Activated naive CD4-positive, alpha-beta T cell treated with anti-CD3 and anti-CD28 coated beads for 36 hours (primary cell): Measurements from ENCODE around the gene COX4I2. TPM values are rescaled to one million over a fixed set of nuclear protein-coding genes. Genes with fewer than 3 reads are reported as not detected.

Experiments
- CTCF ChIA-PET: fragments of 350-600 bp; sonication (Branson Sonifier 250); formaldehyde crosslinking; loops from one replicate; lab custom pipeline; 2021; ENCODE audit warnings: antibody characterized with exemption; lab: Charles Lee
- DNase-seq: peaks from one replicate; pipeline ENCODE4 v3.0.0-alpha.2; 2020
- H3K27ac Mint-ChIP-seq: one replicate; pipeline ENCODE4 v1.8.0; 2021; ENCODE audit warnings: mild to moderate bottlenecking, mixed read lengths
- H3K27me3 Mint-ChIP-seq: one replicate; pipeline ENCODE4 v1.8.0; 2021; ENCODE audit warnings: low read depth, mixed read lengths
- H3K36me3 Mint-ChIP-seq: one replicate; pipeline ENCODE4 v1.8.0; 2021; ENCODE audit warnings: low read depth, mixed read lengths
- H3K4me1 Mint-ChIP-seq: one replicate; pipeline ENCODE4 v1.8.0; 2021; ENCODE audit warnings: low read depth, mixed read lengths
- H3K4me3 Mint-ChIP-seq: one replicate; pipeline ENCODE4 v1.8.0; 2021; ENCODE audit warnings: mild to moderate bottlenecking, moderate library complexity, mixed read lengths
- H3K9me3 Mint-ChIP-seq: one replicate; pipeline ENCODE4 v1.8.0; 2021; ENCODE audit warnings: mixed read lengths
- intact Hi-C: fragments of 100-400 bp; cut with micrococcal nuclease; formaldehyde crosslinking; loops from one replicate; pipeline ENCODE4 v1.15.1; 2023
- total RNA-seq, 2 experiments: library from RNA; stranded (reverse); gene quantifications; one replicate each; pipeline ENCODE4 v1.2.3, GENCODE V29; 2021

COX4I2 gene
- total RNA-seq, 2 experiments from 2014 or later: not detected

GRCh38 chr20:31673943-31674463, 36.3 kb downstream of the COX4I2 start:
- Mint-ChIP-seq H3K4me3 (no peak overlapping the region), H3K27ac (peak overlapping the region; percentile 97), H3K4me1 (peaks cover 79% of the 10 kb centered on the region), H3K9me3 (no peaks in the 10 kb centered on the region), H3K36me3 (peaks cover 66% of the 10 kb centered on the region), H3K27me3 (no peaks in the 10 kb centered on the region)
- intact Hi-C loops: no loop called here
- no peak for DNase-seq
- CTCF ChIA-PET: interaction anchor here (0.6 to 8.6 kb wide), 9 partner anchors 10 to 149 kb away, joined by 3 to 103 read pairs (median 3); partner anchors contain the start of genes BCL2L1 and TPX2

DNA sequence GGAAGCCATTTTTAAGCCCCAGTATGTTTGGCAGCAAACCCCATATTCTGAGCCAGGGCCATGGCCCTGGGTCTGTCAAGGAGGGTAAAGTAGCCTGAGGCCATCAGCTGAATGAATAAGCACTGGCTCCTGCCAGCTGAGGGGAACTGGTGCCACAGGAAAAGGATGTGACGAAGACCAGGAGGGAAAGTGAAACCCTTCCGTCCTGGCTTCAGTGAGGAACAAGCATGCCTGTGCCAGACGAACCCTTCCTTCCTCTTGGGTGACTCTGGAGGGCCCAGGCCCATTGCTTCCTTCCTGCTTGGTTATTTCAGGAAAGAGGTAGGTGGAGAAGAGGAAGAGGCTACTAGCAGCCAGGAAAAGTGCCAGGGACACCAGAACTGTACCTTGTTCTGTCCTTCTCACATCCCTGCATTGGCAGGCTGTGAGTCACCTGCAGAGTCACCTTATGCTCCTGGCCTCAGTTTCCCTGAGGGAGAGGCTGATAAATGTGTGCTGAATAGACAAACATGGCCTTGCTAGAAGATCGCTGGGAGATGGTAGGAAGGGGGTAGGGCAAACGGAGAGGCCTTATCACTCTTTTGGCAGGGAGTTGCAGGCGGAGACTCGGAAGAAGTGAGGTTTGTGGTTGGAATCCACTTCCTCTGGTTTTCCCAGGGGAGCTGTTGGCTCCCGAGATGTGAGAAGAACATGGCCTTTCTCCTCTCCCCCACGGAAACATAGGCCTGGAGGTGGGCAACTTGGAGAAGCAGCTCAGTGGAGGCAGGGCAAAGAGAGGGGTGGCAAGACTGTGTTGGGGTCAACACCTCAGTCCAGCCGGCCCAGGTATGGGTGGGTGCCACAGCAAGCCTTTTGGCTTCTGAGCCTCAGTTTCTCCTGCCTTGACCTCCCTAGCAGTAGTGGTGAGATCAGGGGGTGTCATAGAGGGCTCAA, 37.4 kb downstream of the COX4I2 start:
- Mint-ChIP-seq H3K36me3 (peaks cover 63% of the 10 kb centered on the region), H3K4me1 (peaks cover 79% of the 10 kb centered on the region), H3K27me3 (no peaks in the 10 kb centered on the region), H3K27ac (peak overlapping the region; percentile 97), H3K9me3 (no peaks in the 10 kb centered on the region), H3K4me3 (peak overlapping the region; percentile 84)
- DNase-seq: peak; percentile 86
- CTCF ChIA-PET: interaction anchor here (0.6 to 8.6 kb wide), 13 partner anchors 10 to 150 kb away, joined by 3 to 103 read pairs (median 5); partner anchors contain the start of genes BCL2L1 and TPX2
- intact Hi-C loops: loop anchor here (1.0 to 5.0 kb wide), 6 partner anchors 13 to 103 kb away; partner anchors contain the start of genes BCL2L1 and TPX2

DNA sequence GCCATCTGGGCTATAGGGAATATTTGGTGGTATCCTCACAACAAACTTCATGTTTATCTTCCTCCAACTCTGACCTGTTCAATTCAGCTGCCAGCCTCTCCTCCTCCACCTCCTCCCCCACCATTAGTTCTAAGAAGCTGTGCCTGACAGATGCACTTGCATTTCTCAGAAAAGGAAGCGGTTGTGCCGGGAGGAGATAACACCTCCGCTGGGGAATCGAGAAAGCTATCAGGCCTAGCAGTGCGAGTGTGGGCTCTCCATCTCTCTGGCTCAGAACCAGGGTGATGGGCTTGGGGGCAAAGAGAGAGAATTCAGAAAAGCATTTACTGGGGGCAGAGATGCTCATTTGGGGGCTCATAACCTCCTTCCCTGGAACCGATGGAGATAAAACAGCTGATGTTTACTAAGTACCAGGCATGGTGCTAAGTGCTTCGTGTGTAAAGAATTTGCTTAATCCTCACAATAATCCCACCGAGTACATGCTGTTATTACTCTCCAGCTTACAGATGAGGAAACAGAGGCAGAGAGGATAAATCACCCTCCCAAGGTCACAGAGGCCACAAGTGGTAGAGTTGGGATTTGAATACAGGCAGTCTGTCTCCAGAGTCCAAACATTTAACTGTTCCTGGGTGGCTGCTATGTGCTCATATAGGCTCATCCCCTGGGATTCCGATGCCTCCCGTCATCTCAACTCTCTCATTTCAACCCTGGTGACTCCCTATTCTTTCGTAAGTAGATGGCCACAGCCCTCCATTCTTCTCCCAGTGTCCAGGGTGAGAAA, 38.3 kb downstream of the COX4I2 start:
- CTCF ChIA-PET: interaction anchor here (0.9 to 8.6 kb wide), 11 partner anchors 9 to 115 kb away, joined by 3 to 103 read pairs (median 6); partner anchors contain the start of gene BCL2L1
- intact Hi-C loops: loop anchor here (1.0 to 5.0 kb wide), 6 partner anchors 14 to 104 kb away; partner anchors contain the start of genes BCL2L1 and TPX2

DNA sequence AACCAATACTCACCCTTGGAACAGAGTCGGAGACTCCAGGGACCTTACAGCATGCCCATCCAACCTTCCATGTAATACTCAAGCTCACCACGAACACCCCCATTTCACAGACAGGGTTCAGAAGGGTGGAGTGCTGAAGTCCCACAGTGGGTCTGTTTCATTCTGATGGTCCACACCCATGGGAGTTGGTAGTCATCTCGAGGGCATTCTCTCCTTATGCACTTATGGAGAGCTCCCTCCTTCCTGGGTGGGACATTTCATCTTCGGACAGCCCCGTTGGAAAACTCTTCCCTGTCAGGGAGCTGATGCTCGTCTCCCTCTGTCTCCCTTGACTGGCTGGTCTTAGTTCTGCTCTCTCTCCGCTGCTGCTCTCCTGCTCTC, 38.9 kb downstream of the COX4I2 start:
- H3K36me3 Mint-ChIP-seq: peaks cover 68% of the 10 kb centered on the region
- peak overlapping the region; percentile 84 for H3K4me3 Mint-ChIP-seq
- peaks cover 86% of the 10 kb centered on the region for H3K4me1 Mint-ChIP-seq
- H3K27me3 Mint-ChIP-seq: no peaks in the 10 kb centered on the region
- H3K27ac Mint-ChIP-seq: peak overlapping the region; percentile 97
- intact Hi-C loops: loop anchor here (5.0 kb wide), 1 partner anchor 104 kb away; no protein-coding TSS in a partner anchor
- CTCF ChIA-PET: interaction anchor here (0.5 to 8.6 kb wide), 9 partner anchors 8 to 53 kb away, joined by 3 to 103 read pairs (median 4); partner anchors contain the start of gene BCL2L1
- DNase-seq: no peak
- no peaks in the 10 kb centered on the region for H3K9me3 Mint-ChIP-seq

More for the DNA sequence above, 38.3 kb downstream of the COX4I2 start:
- H3K27me3 Mint-ChIP-seq: no peaks in the 10 kb centered on the region
- peak; percentile 89 for DNase-seq
- H3K4me3 Mint-ChIP-seq: peak overlapping the region; percentile 84
- no peaks in the 10 kb centered on the region for H3K9me3 Mint-ChIP-seq
- peak overlapping the region; percentile 97 for H3K27ac Mint-ChIP-seq
- peaks cover 71% of the 10 kb centered on the region for H3K36me3 Mint-ChIP-seq
- peaks cover 82% of the 10 kb centered on the region for H3K4me1 Mint-ChIP-seq

- no peaks in the 10 kb centered on the region for H3K9me3 Mint-ChIP-seq
- intact Hi-C loops: loop anchor here (5.0 kb wide), 1 partner anchor 105 kb away; no protein-coding TSS in a partner anchor
- H3K27ac Mint-ChIP-seq: peak overlapping the region; percentile 97
- H3K36me3 Mint-ChIP-seq: peaks cover 64% of the 10 kb centered on the region
- no peaks in the 10 kb centered on the region for H3K27me3 Mint-ChIP-seq
- DNase-seq: no peak
- H3K4me1 Mint-ChIP-seq: peaks cover 85% of the 10 kb centered on the region
- H3K4me3 Mint-ChIP-seq: peak overlapping the region; percentile 7
- CTCF ChIA-PET: interaction anchor here (0.6 to 8.6 kb wide), 5 partner anchors 12 to 171 kb away, joined by 4 to 103 read pairs (median 4); partner anchors contain the start of gene BCL2L1
Observed at GRCh38 chr20:31677553-31678260, 40.0 kb downstream of the COX4I2 start.

DNA sequence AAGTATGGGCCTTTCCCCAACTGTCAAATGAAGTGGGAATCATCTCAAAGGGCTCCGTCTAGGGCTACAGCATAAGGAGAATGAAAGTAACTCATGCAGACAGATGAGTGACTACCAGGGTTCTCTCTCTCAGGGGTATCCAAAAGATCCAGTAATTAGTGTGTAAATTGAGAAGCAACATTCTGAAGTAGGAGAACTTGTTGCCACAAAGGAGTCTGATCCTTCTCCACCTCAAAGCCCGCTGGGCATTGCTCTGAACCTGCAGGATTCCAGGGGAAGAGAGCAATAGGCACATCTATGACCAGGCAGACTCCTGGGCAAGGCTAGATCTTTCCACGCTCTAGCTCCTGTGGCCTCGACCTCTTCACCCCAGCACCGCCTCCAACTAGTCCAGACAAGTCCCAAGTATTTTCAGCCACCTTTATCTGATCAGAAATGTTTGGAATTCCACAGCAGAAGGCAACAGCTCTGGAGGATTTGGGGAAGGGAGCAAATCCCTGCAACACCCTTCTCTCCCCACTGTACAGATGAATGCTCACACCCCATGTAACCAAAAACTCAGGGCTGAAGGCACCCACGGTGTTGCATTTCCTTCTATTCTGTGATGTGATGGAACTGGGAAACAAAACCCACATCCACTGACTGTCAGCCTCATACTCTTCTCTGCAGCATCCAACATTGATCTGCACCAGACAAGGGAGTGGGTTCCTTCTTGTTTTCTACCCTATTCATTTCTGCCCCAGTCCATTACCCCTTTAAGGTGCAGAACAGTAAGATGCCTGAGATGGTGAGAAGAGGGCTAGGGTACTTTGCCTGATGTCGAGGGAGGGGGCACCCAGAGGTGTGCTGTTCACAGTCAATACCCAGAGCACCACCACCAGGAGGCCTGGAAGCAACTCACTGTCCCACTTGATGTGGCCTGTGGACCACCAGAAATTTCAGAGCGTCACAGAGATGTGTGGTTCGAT, 41.0 kb downstream of the COX4I2 start:
- Mint-ChIP-seq H3K9me3 (no peaks in the 10 kb centered on the region), H3K4me3 (peak overlapping the region; percentile 8), H3K27ac (peak overlapping the region; percentile 97), H3K36me3 (peaks cover 68% of the 10 kb centered on the region), H3K27me3 (no peaks in the 10 kb centered on the region), H3K4me1 (peaks cover 87% of the 10 kb centered on the region)
- CTCF ChIA-PET: interaction anchor here (1.2 to 8.6 kb wide), 4 partner anchors 16 to 44 kb away, joined by 4 to 103 read pairs (median 28); partner anchors contain the start of gene BCL2L1
- DNase-seq: no peak
- intact Hi-C loops: loop anchor here (5.0 kb wide), 1 partner anchor 106 kb away; no protein-coding TSS in a partner anchor

DNA sequence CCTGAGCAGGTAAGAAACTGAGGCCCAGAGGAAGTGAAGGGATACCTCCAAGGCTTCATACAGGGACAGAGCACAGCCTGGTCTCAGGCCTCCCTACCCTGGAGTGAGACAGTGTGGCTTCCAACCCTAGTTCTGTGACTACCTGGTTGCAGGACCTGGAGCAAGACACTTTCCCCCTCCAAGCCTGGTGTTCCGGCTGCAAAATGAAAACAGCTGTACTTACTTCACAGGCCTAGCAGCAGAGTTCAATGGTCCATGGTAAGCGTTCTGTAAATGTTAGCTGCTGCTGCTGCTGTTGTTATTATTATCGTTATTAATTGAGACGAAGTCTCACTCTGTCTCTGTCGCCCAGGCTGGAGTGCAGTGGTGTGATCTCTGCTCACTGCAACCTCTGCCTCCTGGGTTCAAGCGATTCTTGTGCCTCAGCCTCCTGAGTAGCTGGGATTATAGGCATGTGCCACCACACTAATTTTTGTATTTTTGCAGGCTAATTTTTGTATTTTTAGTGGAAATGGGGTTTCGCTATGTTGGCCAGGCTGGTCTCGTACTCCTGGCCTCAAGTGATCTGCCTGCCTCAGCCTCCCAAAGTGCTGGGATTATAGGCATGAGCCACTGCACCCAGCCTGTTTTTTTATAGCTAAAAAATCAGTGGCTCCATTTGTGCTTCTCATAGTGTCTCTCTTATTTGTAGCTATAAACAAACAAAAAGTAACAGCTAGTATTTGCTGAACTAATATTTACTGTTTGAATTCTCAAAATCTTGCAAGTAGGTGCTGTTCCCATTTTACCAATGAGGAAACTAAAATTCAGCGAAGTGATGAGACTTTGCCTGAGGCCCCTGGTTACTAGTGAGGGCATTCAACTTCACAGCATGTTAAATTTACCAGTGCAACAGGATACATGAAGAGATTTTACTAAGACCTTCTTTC, 41.9 kb downstream of the COX4I2 start:
- CTCF ChIA-PET: interaction anchor here (1.1 to 8.6 kb wide), 3 partner anchors 15 to 41 kb away, joined by 4 to 103 read pairs (median 16); partner anchors contain the start of gene BCL2L1
- H3K36me3 Mint-ChIP-seq: peaks cover 66% of the 10 kb centered on the region
- peaks cover 87% of the 10 kb centered on the region for H3K4me1 Mint-ChIP-seq
- H3K27ac Mint-ChIP-seq: peak overlapping the region; percentile 97
- H3K4me3 Mint-ChIP-seq: peak overlapping the region; percentile 8
- no peaks in the 10 kb centered on the region for H3K9me3 Mint-ChIP-seq
- intact Hi-C loops: loop anchor here (1.0 to 5.0 kb wide), 2 partner anchors 20 to 107 kb away; no protein-coding TSS in a partner anchor
- no peaks in the 10 kb centered on the region for H3K27me3 Mint-ChIP-seq
- no peak for DNase-seq

DNA sequence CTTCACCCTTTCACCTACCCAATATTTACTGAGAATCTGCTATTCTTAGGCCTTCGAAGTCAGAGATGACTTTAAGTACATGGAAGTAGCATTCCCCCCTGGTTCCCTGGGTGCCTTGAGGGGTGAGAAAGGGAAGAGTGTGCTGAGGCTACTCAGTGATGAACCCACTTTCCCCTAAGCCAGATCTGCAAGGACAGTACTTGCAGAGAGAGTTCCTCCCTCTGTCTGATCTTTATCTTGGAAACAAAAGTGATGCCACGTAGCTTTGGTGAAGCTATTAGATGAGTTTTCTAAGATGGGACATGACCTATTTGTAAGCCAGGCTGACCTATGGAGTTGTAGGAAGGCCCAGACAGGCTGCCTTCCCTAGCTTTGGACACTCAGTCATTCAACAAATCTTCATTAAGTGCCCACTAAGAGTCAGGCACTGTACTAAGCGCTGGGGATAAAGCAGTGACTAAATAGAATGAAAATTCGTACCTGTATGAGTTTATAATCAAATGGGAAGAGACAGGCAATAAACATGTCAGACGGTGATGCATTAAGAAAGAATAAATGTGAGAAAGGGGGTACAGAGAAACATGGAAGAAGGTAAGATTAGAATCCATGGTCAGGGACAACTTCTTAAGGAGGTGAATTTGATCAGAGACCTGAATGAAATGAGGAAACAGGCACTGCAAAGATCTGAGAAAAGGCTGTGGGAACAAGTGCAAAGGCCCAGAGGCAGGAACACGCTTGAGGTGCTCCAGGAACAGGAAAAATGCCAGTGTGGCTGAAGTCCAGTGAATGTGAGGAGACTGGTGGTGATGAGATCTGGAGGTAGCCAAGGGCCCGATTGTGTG, 42.8 kb downstream of the COX4I2 start:
- H3K4me3 Mint-ChIP-seq: no peak overlapping the region
- CTCF ChIA-PET: interaction anchor here (1.1 to 8.6 kb wide), 3 partner anchors 14 to 41 kb away, joined by 4 to 103 read pairs (median 16); partner anchors contain the start of gene BCL2L1
- no peaks in the 10 kb centered on the region for H3K9me3 Mint-ChIP-seq
- H3K27me3 Mint-ChIP-seq: no peaks in the 10 kb centered on the region
- peak overlapping the region; percentile 97 for H3K27ac Mint-ChIP-seq
- peaks cover 87% of the 10 kb centered on the region for H3K4me1 Mint-ChIP-seq
- DNase-seq: no peak
- intact Hi-C loops: loop anchor here (1.0 kb wide), 1 partner anchor 19 kb away; no protein-coding TSS in a partner anchor
- peaks cover 60% of the 10 kb centered on the region for H3K36me3 Mint-ChIP-seq
